Measurements from ENCODE around the gene C6orf136. TPM values are rescaled to one million over a fixed set of nuclear protein-coding genes. Genes with fewer than 3 reads are reported as not detected.

Gene C6orf136
- polyA plus RNA-seq, 2 of the 4 experiments (the other 2 are of a cell fraction), result 7.5 to 11.7 TPM

- ATAC-seq (peak; percentile 84 to 85), FAIRE-seq (no peak), DNase-seq (ENCODE audit: low read depth in 1 of 2, low spot score in 1 of 2) (peak; percentile 86 to 99)
- Histone ChIP-seq H3K4me3 (peak within 1 kb of the TSS; percentile 88), H3K4me1 (peaks cover 33% of the 10 kb centered on the region), H3K9me3 (no peaks in the 10 kb centered on the region), H3K4me2 (peak within 1 kb of the TSS; percentile 100), H3K27ac (peak within 1 kb of the TSS; percentile 94 to 97)
- POLR2A ChIA-PET, result interaction anchor here (0.6 to 1.3 kb wide), 5 partner anchors 10 to 1198 kb away, joined by 3 to 7 read pairs (median 3); partner anchors contain the start of genes ATAT1, C6orf136, DHX16 and MDC1
- WGBS (ENCODE audit: missing lambda C conversion rate), result 1% methylated on average over 40 of the region's 40 CpGs
- CTCF ChIA-PET, result interaction anchor here (1.1 kb wide), 1 partner anchor 9 kb away, joined by 5 read pairs; the partner anchor contains the start of gene ATAT1
- TF ChIP-seq EP300 (IDR thresholded peaks at IDR 0.05) (no peak), JUN (IDR thresholded peaks at IDR 0.05) (peak; percentile 94 to 99), PBX3 (IDR thresholded peaks at IDR 0.05) (peak; percentile 58; the same call in 1 of the 2 replicates), KDM1A (IDR thresholded peaks at IDR 0.05; ENCODE audit: low read depth) (no peak), POLR2A (IDR thresholded peaks at IDR 0.05; ENCODE audit: low read length) (peak; percentile 89), PHF8 (IDR thresholded peaks at IDR 0.05; ENCODE audit: borderline replicate concordance, low read depth) (peak; percentile 92), ATOH8 (CRISPR knock-in tag; IDR thresholded peaks at IDR 0.05; ENCODE audit: low read depth) (no peak), CBX2 (IDR thresholded peaks at IDR 0.05; ENCODE audit: borderline replicate concordance, low read depth) (no peak), FOSL2 (IDR thresholded peaks at IDR 0.05) (no peak), FOSL2 (CRISPR knock-in tag; IDR thresholded peaks at IDR 0.05) (0 out of 2 replicates have a peak, but pooled peaks have one; percentile 15), CBX8 (IDR thresholded peaks at IDR 0.05) (no peak), RFX5 (IDR thresholded peaks at IDR 0.05) (peak; percentile 56; the same call in 1 of the 2 replicates), NFE2L2 (conservative IDR thresholded peaks at IDR 0.05; ENCODE audit: low read length) (no peak), FOXS1 (CRISPR knock-in tag; IDR thresholded peaks at IDR 0.05) (no peak; the same call in 1 of the 2 replicates), BHLHE40 (IDR thresholded peaks at IDR 0.05; ENCODE audit: low read depth, low read length) (peak; percentile 80), RAD21 (conservative IDR thresholded peaks at IDR 0.05 in 1 of 2, IDR thresholded peaks at IDR 0.05 in 1 of 2) (no peak), FOSB (CRISPR knock-in tag; IDR thresholded peaks at IDR 0.05) (peak; percentile 96), BCL3 (IDR thresholded peaks at IDR 0.05) (peak; percentile 99), RARB (CRISPR knock-in tag; IDR thresholded peaks at IDR 0.05) (peak; percentile 84; the same call in 1 of the 2 replicates), NPAS2 (CRISPR knock-in tag; IDR thresholded peaks at IDR 0.05; ENCODE audit: borderline replicate concordance) (no peak), ZSCAN20 (CRISPR knock-in tag; IDR thresholded peaks at IDR 0.05) (no peak), ESRRA (IDR thresholded peaks at IDR 0.05; ENCODE audit: borderline replicate concordance, low read length) (no peak), REST (IDR thresholded peaks at IDR 0.05) (peak; percentile 87), CTCF (IDR thresholded peaks at IDR 0.05) (no peak), MAX (IDR thresholded peaks at IDR 0.05) (peak; percentile 40; the same call in 1 of the 2 replicates), HOXA7 (CRISPR knock-in tag; IDR thresholded peaks at IDR 0.05) (peak; percentile 95), MYC (IDR thresholded peaks at IDR 0.05; ENCODE audit: borderline replicate concordance, low read length) (peak; percentile 22; the same call in 1 of the 2 replicates), MAFK (IDR thresholded peaks at IDR 0.05; ENCODE audit: partially characterized antibody) (no peak), SREBF2 (IDR thresholded peaks at IDR 0.05) (no peak), USF2 (IDR thresholded peaks at IDR 0.05) (peak; percentile 63), CHD2 (IDR thresholded peaks at IDR 0.05; ENCODE audit: low read length, partially characterized antibody) (peak; percentile 93)
Measured at GRCh38 chr6:30616811-30617564, 29.9 kb upstream of the C6orf136 start, which contains the start of gene PPP1R10. PPP1R10 (minus strand) TSS chr6:30617243; CDS start chr6:30609944, 7,299 bp downstream.
